HepG2 (cell line): ENCODE measurements around the gene EXOC3L4. TPM values are rescaled to one million over a fixed set of nuclear protein-coding genes. Genes with fewer than 3 reads are reported as not detected.

ENCODE experiments used
- ATF7-NPFF ChIP-seq: sonication (generic); formaldehyde crosslinking; IDR thresholded peaks from 2 replicates; pipeline ENCODE4 v1.8.1; 2023; ENCODE audit warnings: mild to moderate bottlenecking, low read depth, missing genetic modification reagents, moderate library complexity
- BRCA1 ChIP-seq: sonication (generic); formaldehyde crosslinking; IDR thresholded peaks from 2 replicates; pipeline ENCODE4 v1.4.0; 2020; ENCODE audit warnings: missing genetic modification reagents
- CENPBD1 ChIP-seq: sonication (generic); formaldehyde crosslinking; IDR thresholded peaks from 2 replicates; pipeline ENCODE4 v1.8.0; 2022; ENCODE audit warnings: missing genetic modification reagents, low read depth, mild to moderate bottlenecking, borderline replicate concordance
- NFIC ChIP-seq: IDR thresholded peaks from 2 replicates; pipeline ENCODE4 v1.6.1; 2012; ENCODE audit warnings: mild to moderate bottlenecking, low read length, inconsistent platforms
- NFKB2 ChIP-seq: sonication (generic); formaldehyde crosslinking; IDR thresholded peaks from 2 replicates; pipeline ENCODE4 v1.4.0; 2020; ENCODE audit warnings: missing genetic modification reagents, borderline replicate concordance
- NR2F6 ChIP-seq, 2 experiments: IDR thresholded peaks; 2 replicates each; pipeline ENCODE4 v1.6.1; 2016; ENCODE audit warnings: antibody characterized with exemption in 1 of 2, mild to moderate bottlenecking in 1 of 2
- POGK ChIP-seq: sonication (generic); formaldehyde crosslinking; conservative IDR thresholded peaks from 2 replicates; pipeline ENCODE4 v1.8.0; 2022; ENCODE audit warnings: mild to moderate bottlenecking, moderate library complexity, missing genetic modification reagents
- RFX3 ChIP-seq: IDR thresholded peaks from 2 replicates; pipeline ENCODE4 v1.6.1; 2016; ENCODE audit warnings: missing biosample characterization, missing genetic modification reagents
- RFXANK ChIP-seq: IDR thresholded peaks from 2 replicates; pipeline ENCODE4 v1.6.1; 2016
- SRF ChIP-seq: IDR thresholded peaks from 2 replicates; pipeline ENCODE4 v1.6.1; 2011; ENCODE audit warnings: mild to moderate bottlenecking, low read depth, low read length, moderate library complexity
- UBTF ChIP-seq: sonication (generic); formaldehyde crosslinking; IDR thresholded peaks from 2 replicates; pipeline ENCODE4 v1.4.0; 2020; ENCODE audit warnings: mild to moderate bottlenecking, missing genetic modification reagents
- ZBTB1 ChIP-seq: sonication (generic); formaldehyde crosslinking; IDR thresholded peaks from 2 replicates; pipeline ENCODE4 v1.4.0; 2020; ENCODE audit warnings: missing genetic modification reagents, borderline replicate concordance
- ZNF274 ChIP-seq: sonication (generic); formaldehyde crosslinking; IDR thresholded peaks from 2 replicates; pipeline ENCODE4 v1.5.1; 2020; ENCODE audit warnings: mild to moderate bottlenecking, missing genetic modification reagents
- ZNF282 ChIP-seq: fragments of 450-650 bp; IDR thresholded peaks from 2 replicates; pipeline ENCODE4 v1.6.1; 2018; ENCODE audit not compliant: partially characterized antibody
- ZNF460 ChIP-seq: sonication (generic); formaldehyde crosslinking; IDR thresholded peaks from 2 replicates; pipeline ENCODE4 v1.5.1; 2020; ENCODE audit warnings: missing genetic modification reagents, mild to moderate bottlenecking, borderline replicate concordance
- ZNF512 ChIP-seq: sonication (generic); formaldehyde crosslinking; IDR thresholded peaks from 2 replicates; pipeline ENCODE4 v1.4.0; 2020; ENCODE audit warnings: mild to moderate bottlenecking, missing genetic modification reagents
- ZNF687 ChIP-seq: sonication (generic); formaldehyde crosslinking; IDR thresholded peaks from 2 replicates; pipeline ENCODE4 v1.5.1; 2020; ENCODE audit warnings: mild to moderate bottlenecking, missing genetic modification reagents, moderate library complexity
- polyA plus RNA-seq, 8 experiments: library from polyadenylated mRNA; depleted of rRNA in 3 of 8; stranded (reverse) in 7 of 8; unstranded in 1 of 8; fragments of >200 nt; fragmentation: Illumina TruSeq in 4 of 8; extraction: Trizol in 4 of 8; gene quantifications; 2 replicates each; pipeline versions ENCODE4 v1.2.1 to v1.2.3, GENCODE V29; 2011 to 2016; ENCODE audit warnings: low read depth in 4 of 8, missing spikeins in 1 of 8, mixed read lengths in 1 of 8; ENCODE audit not compliant: insufficient read depth in 1 of 8
- total RNA-seq, 5 experiments: library from RNA; depleted of rRNA; stranded (reverse); fragments of >200 nt; fragmentation: Illumina TruSeq; extraction: Trizol; gene quantifications; 2 replicates each; pipeline ENCODE4 v1.2.3, GENCODE V29; 2016; ENCODE audit warnings: low read depth in 1 of 5

The EXOC3L4 gene
- total and polyA plus RNA-seq, 2 of the 13 experiments (the other 11 are each of a cell fraction or from before 2014, with no cell fraction given): 11.8 to 27.0 TPM

GRCh38 chr14:103099081-103099732, 4.7 kb downstream of the EXOC3L4 start (continued):
- TF ChIP-seq BRCA1 (CRISPR knock-in tag) (no peak), ZNF512 (CRISPR knock-in tag) (no peak), ZNF460 (CRISPR knock-in tag) (no peak; the same call in 1 of the 2 replicates), ZNF274 (CRISPR knock-in tag) (no peak), ZBTB1 (no peak), ATF7-NPFF (no peak), POGK (CRISPR knock-in tag) (no peak), SRF (no peak), ZNF687 (CRISPR knock-in tag) (peak; percentile 68), RFXANK (CRISPR knock-in tag) (no peak), CENPBD1 (CRISPR knock-in tag) (no peak), ZNF282 (no peak), RFX3 (CRISPR knock-in tag) (no peak), NFIC (no peak), NFKB2 (CRISPR knock-in tag) (0 out of 2 replicates have a peak, but pooled peaks have one; percentile 45), UBTF (peak; percentile 68), NR2F6 (IDR thresholded peaks at IDR 0.05) (peak; percentile 77), NR2F6 (CRISPR knock-in tag; IDR thresholded peaks at IDR 0.05) (peak; percentile 82; the same call in 1 of the 2 replicates)
